Mucosa of rectum (tissue), 2 donors: Measurements from ENCODE around the gene KLF7.

Experiments used
- H3K27ac ChIP-seq, 2 donors: one replicate each; pipeline ENCODE4 v1.7.0; 2013; ENCODE audit warnings: inconsistent platforms in 2 of 2, low read depth in 2 of 2, low read length in 2 of 2
- H3K27me3 ChIP-seq, 2 donors: one replicate each; pipeline ENCODE4 v1.7.0; 2013; ENCODE audit warnings: low read length in 2 of 2; ENCODE audit not compliant: control insufficient read depth in 2 of 2, insufficient read depth in 2 of 2
- H3K36me3 ChIP-seq, 2 donors: one replicate each; pipeline ENCODE4 v1.7.0; 2013; ENCODE audit warnings: low read length in 2 of 2; ENCODE audit not compliant: control insufficient read depth in 2 of 2, insufficient read depth in 2 of 2
- H3K4me1 ChIP-seq, 2 donors: one replicate each; pipeline ENCODE4 v1.7.0; 2013; ENCODE audit warnings: low read length in 2 of 2, mild to moderate bottlenecking in 1 of 2; ENCODE audit not compliant: control insufficient read depth in 2 of 2, insufficient read depth in 2 of 2
- H3K4me3 ChIP-seq, 2 donors: one replicate each; pipeline ENCODE4 v1.7.0; 2013; ENCODE audit warnings: low read length in 2 of 2
- H3K9ac ChIP-seq, 2 donors: one replicate each; pipeline ENCODE4 v1.7.0; 2013; ENCODE audit warnings: low read length in 2 of 2, low read depth in 1 of 2, mild to moderate bottlenecking in 1 of 2
- H3K9me3 ChIP-seq, 2 donors: one replicate each; pipeline ENCODE4 v1.7.0; 2013; ENCODE audit warnings: low read length in 2 of 2; ENCODE audit not compliant: control insufficient read depth in 2 of 2
- donor health status: healthy.
- donor health status: Normal muscosa, but diverticular disease.

KLF7 gene

GRCh38 chr2:207112785-207113184 is 53.0 kb downstream of the KLF7 start:
- Histone ChIP-seq H3K36me3 (no peaks in the 10 kb centered on the region), H3K4me3 (no peak overlapping the region), H3K4me1 (no peaks in the 10 kb centered on the region), H3K27ac (no peak overlapping the region), H3K9ac (no peak overlapping the region), H3K27me3 (no peaks in the 10 kb centered on the region), H3K9me3 (no peaks in the 10 kb centered on the region)

GRCh38 chr2:207112383-207112782 is 53.4 kb downstream of the KLF7 start:
- Histone ChIP-seq H3K9me3 (no peaks in the 10 kb centered on the region), H3K4me1 (no peaks in the 10 kb centered on the region), H3K36me3 (no peaks in the 10 kb centered on the region), H3K9ac (no peak overlapping the region), H3K27me3 (no peaks in the 10 kb centered on the region), H3K27ac (no peak overlapping the region), H3K4me3 (no peak overlapping the region)

- H3K4me3 ChIP-seq, result no peak overlapping the region
- no peaks in the 10 kb centered on the region for H3K4me1 ChIP-seq
- no peak overlapping the region for H3K27ac ChIP-seq
- no peaks in the 10 kb centered on the region for H3K27me3 ChIP-seq
- H3K36me3 ChIP-seq, result no peaks in the 10 kb centered on the region
- no peaks in the 10 kb centered on the region for H3K9me3 ChIP-seq
- H3K9ac ChIP-seq, result no peak overlapping the region
Measured at GRCh38 chr2:207111757-207112156, 54.0 kb downstream of the KLF7 start.

- Histone ChIP-seq H3K9ac (no peak overlapping the region), H3K4me1 (no peaks in the 10 kb centered on the region), H3K36me3 (no peaks in the 10 kb centered on the region), H3K9me3 (no peaks in the 10 kb centered on the region), H3K4me3 (no peak overlapping the region), H3K27ac (no peak overlapping the region), H3K27me3 (no peaks in the 10 kb centered on the region)
Measured at GRCh38 chr2:207110715-207111114, 55.0 kb downstream of the KLF7 start.

GRCh38 chr2:207110310-207110709 is 55.4 kb downstream of the KLF7 start:
- Histone ChIP-seq H3K27ac (no peak overlapping the region), H3K36me3 (no peaks in the 10 kb centered on the region), H3K4me1 (no peaks in the 10 kb centered on the region), H3K9ac (no peak overlapping the region), H3K27me3 (no peaks in the 10 kb centered on the region), H3K9me3 (no peaks in the 10 kb centered on the region), H3K4me3 (no peak overlapping the region)

- H3K4me3 ChIP-seq, result no peak overlapping the region
- H3K36me3 ChIP-seq, result no peaks in the 10 kb centered on the region
- no peaks in the 10 kb centered on the region for H3K4me1 ChIP-seq
- no peaks in the 10 kb centered on the region for H3K9me3 ChIP-seq
- H3K9ac ChIP-seq, result no peak overlapping the region
- H3K27ac ChIP-seq, result no peak overlapping the region
- H3K27me3 ChIP-seq, result no peaks in the 10 kb centered on the region
Measured at GRCh38 chr2:207109768-207110167, 56.0 kb downstream of the KLF7 start.

- H3K4me3 ChIP-seq, result no peak overlapping the region
- H3K36me3 ChIP-seq, result no peaks in the 10 kb centered on the region
- H3K9me3 ChIP-seq, result no peaks in the 10 kb centered on the region
- H3K9ac ChIP-seq, result no peak overlapping the region
- no peaks in the 10 kb centered on the region for H3K27me3 ChIP-seq
- no peak overlapping the region for H3K27ac ChIP-seq
- no peaks in the 10 kb centered on the region for H3K4me1 ChIP-seq
Measured at GRCh38 chr2:207108440-207108839, 57.3 kb downstream of the KLF7 start.

- H3K4me3 ChIP-seq, result no peak overlapping the region
- H3K9ac ChIP-seq, result no peak overlapping the region
- H3K9me3 ChIP-seq, result no peaks in the 10 kb centered on the region
- no peak overlapping the region for H3K27ac ChIP-seq
- no peaks in the 10 kb centered on the region for H3K27me3 ChIP-seq
- no peaks in the 10 kb centered on the region for H3K4me1 ChIP-seq
- no peaks in the 10 kb centered on the region for H3K36me3 ChIP-seq
Measured at GRCh38 chr2:207107551-207107950, 58.2 kb downstream of the KLF7 start.

GRCh38 chr2:207107131-207107530 is 58.6 kb downstream of the KLF7 start:
- Histone ChIP-seq H3K27me3 (no peaks in the 10 kb centered on the region), H3K36me3 (no peaks in the 10 kb centered on the region), H3K4me3 (no peak overlapping the region), H3K9ac (no peak overlapping the region), H3K9me3 (no peaks in the 10 kb centered on the region), H3K4me1 (no peaks in the 10 kb centered on the region), H3K27ac (no peak overlapping the region)

GRCh38 chr2:207103132-207103531 is 62.6 kb downstream of the KLF7 start:
- Histone ChIP-seq H3K4me1 (no peaks in the 10 kb centered on the region), H3K36me3 (no peaks in the 10 kb centered on the region), H3K27me3 (no peaks in the 10 kb centered on the region), H3K4me3 (no peak overlapping the region), H3K9ac (no peak overlapping the region), H3K27ac (no peak overlapping the region), H3K9me3 (no peaks in the 10 kb centered on the region)

- Histone ChIP-seq H3K4me3 (no peak overlapping the region), H3K27ac (no peak overlapping the region), H3K4me1 (no peaks in the 10 kb centered on the region), H3K36me3 (no peaks in the 10 kb centered on the region), H3K9ac (no peak overlapping the region), H3K9me3 (no peaks in the 10 kb centered on the region), H3K27me3 (no peaks in the 10 kb centered on the region)
Measured at GRCh38 chr2:207101984-207102383, 63.8 kb downstream of the KLF7 start.
